Parathyroid adenoma (tissue), 2 donors: ENCODE results near the gene SPATS2L.

Source experiments
- H2AFZ ChIP-seq: fragments of 300-600 bp; sonication (generic); one replicate; pipeline ENCODE4 v1.7.0; 2017; ENCODE audit warnings: antibody characterized with exemption, mild to moderate bottlenecking
- H3K27ac ChIP-seq: fragments of 300-600 bp; sonication (generic); one replicate; pipeline ENCODE4 v1.7.0; 2017
- H3K27me3 ChIP-seq: fragments of 300-600 bp; sonication (generic); one replicate; pipeline ENCODE4 v1.7.0; 2017; ENCODE audit warnings: low read length; ENCODE audit not compliant: control insufficient read depth, insufficient read depth
- H3K36me3 ChIP-seq: fragments of 300-600 bp; sonication (generic); one replicate; pipeline ENCODE4 v1.7.0; 2017; ENCODE audit warnings: low read length; ENCODE audit not compliant: control insufficient read depth, insufficient read depth
- H3K4me1 ChIP-seq: fragments of 300-600 bp; sonication (generic); one replicate; pipeline ENCODE4 v1.7.0; 2017; ENCODE audit warnings: control low read depth
- H3K4me2 ChIP-seq: fragments of 300-600 bp; sonication (generic); one replicate; pipeline ENCODE4 v1.7.0; 2017; ENCODE audit warnings: low read length
- H3K4me3 ChIP-seq: fragments of 300-600 bp; sonication (generic); one replicate; pipeline ENCODE4 v1.7.0; 2017; ENCODE audit warnings: low read depth, low read length
- H3K79me2 ChIP-seq: fragments of 300-600 bp; sonication (generic); one replicate; pipeline ENCODE4 v1.7.0; 2017; ENCODE audit warnings: control low read depth
- H3K9ac ChIP-seq: fragments of 300-600 bp; sonication (generic); one replicate; pipeline ENCODE4 v1.7.0; 2017; ENCODE audit warnings: mild to moderate bottlenecking
- H3K9me3 ChIP-seq: fragments of 300-600 bp; sonication (generic); one replicate; pipeline ENCODE4 v1.7.0; 2017; ENCODE audit warnings: low read length; ENCODE audit not compliant: control insufficient read depth
- CTCF ChIP-seq: fragments of 300-600 bp; sonication (generic); IDR thresholded peaks from one replicate; pipeline ENCODE4 v1.7.0; 2017; ENCODE audit warnings: antibody characterized with exemption, mild to moderate bottlenecking
- donor health status: primary hyperparathyroidism.

SPATS2L gene

DNA sequence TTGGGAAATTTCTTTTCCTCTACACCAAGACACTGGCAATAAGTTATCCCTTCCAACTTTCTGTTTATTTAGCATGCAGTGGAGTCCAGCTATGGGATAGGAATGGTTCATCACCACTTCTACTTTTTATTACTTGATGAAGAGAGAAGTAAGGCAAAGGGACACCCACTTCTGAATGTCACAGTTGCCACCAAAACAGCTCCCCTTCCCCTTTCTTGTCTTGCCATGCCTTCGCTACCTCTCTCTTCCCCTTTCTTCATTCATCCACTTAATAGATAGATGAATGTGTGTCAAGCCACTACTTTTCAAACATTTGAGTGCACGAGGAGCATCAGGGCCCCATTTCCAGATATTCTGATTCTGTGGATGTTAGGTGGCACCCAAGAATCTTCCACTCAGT lies 143.8 kb downstream of the SPATS2L start:
- Histone ChIP-seq H3K4me2 (no peak overlapping the region), H3K27ac (no peak overlapping the region), H3K9ac (no peak overlapping the region), H3K79me2 (no peaks in the 10 kb centered on the region), H3K9me3 (no peaks in the 10 kb centered on the region), H2AFZ (no peak overlapping the region), H3K27me3 (no peaks in the 10 kb centered on the region), H3K4me1 (peaks cover 9% of the 10 kb centered on the region), H3K4me3 (no peak overlapping the region), H3K36me3 (no peaks in the 10 kb centered on the region)
- TF ChIP-seq CTCF, result no peak

DNA sequence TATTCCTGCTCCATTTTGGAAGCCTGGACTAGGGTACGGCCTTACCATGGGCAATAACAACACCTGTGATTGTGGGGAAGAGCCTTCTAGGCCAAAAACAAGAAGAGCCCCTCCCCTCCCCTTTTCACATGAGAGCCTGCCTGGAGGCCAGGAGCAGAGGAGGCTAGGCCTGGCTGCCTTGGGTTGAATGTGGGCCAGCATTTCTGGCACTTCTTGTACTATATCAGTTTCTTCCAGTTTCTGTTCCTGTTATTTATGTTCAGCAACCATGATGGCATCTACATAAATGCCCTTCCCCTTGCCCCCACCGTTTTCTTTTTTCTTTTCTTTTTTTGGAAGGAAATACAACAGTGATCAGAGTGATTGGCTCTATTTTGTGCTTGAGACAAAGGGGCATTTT lies 145.0 kb downstream of the SPATS2L start:
- H3K79me2 ChIP-seq, result no peaks in the 10 kb centered on the region
- H3K4me2 ChIP-seq, result no peak overlapping the region
- H3K27me3 ChIP-seq, result no peaks in the 10 kb centered on the region
- H2AFZ ChIP-seq, result no peak overlapping the region
- no peaks in the 10 kb centered on the region for H3K9me3 ChIP-seq
- no peak overlapping the region for H3K4me3 ChIP-seq
- H3K9ac ChIP-seq, result no peak overlapping the region
- H3K27ac ChIP-seq, result no peak overlapping the region
- TF ChIP-seq CTCF, result no peak
- peaks cover 15% of the 10 kb centered on the region for H3K4me1 ChIP-seq
- H3K36me3 ChIP-seq, result no peaks in the 10 kb centered on the region

DNA sequence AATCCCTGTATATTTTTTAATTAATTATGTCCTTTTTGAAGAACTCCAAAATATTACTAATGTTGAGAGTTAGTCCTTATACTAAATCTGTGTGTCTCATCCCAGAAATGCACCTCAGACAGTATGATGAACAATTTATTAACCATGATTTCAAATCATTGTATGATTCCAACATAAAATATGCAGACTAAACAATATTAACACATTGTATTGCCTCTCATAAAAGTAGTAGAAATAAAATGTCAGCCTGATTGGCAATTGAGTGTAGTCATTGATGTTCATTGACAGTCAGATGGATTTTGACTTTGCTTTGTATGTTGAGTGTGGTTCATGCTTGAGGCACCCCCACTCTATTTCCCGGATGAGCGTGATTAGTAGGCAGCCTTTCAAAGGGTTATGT lies 145.9 kb downstream of the SPATS2L start:
- Histone ChIP-seq H3K4me3 (no peak overlapping the region), H3K36me3 (no peaks in the 10 kb centered on the region), H3K4me1 (peaks cover 20% of the 10 kb centered on the region), H3K79me2 (no peaks in the 10 kb centered on the region), H3K27ac (no peak overlapping the region), H3K4me2 (no peak overlapping the region), H3K9ac (no peak overlapping the region), H2AFZ (no peak overlapping the region), H3K9me3 (no peaks in the 10 kb centered on the region), H3K27me3 (no peaks in the 10 kb centered on the region)
- TF ChIP-seq CTCF, result no peak

DNA sequence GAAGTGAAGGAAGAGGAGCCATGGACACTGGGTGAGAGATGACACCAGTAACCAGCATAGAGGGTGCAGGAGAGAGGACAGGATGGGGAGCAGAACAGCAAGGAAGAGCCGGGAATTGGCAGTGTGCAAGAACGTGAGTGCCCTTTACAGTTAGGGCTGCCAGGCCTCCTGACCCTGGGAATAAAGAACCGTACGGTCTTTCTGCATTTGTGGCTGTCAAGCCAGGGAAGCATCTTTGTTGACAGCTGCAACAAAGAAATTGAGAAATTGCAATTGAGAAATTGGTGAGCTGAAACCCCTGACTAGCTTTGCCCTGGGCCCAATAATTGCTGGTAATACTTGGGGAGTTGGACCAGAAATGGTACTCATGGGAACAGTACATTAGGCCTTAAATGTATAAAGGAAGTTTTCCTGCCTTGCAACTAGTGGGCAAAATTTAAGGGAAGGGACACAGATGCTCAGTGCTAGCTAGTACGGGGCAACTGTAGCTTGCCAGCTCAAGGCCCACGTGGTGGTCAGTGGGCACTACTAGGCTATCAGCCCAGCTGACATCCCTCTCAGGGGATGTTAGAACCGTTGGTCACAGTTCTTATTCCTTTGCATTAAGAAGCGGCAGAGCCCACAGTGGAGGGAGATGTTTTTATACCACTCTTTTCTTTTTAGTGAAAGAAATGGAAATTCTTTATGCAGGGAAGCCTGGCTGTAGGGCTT lies 146.8 kb downstream of the SPATS2L start:
- Histone ChIP-seq H2AFZ (no peak overlapping the region), H3K4me2 (no peak overlapping the region), H3K9ac (no peak overlapping the region), H3K9me3 (no peaks in the 10 kb centered on the region), H3K27ac (no peak overlapping the region), H3K27me3 (no peaks in the 10 kb centered on the region), H3K79me2 (no peaks in the 10 kb centered on the region), H3K4me1 (peaks cover 28% of the 10 kb centered on the region), H3K36me3 (no peaks in the 10 kb centered on the region), H3K4me3 (no peak overlapping the region)
- TF ChIP-seq CTCF, result no peak
